Body of pancreas (tissue), 4 donors: ENCODE results near the gene MED10. TPM values are rescaled to one million over a fixed set of nuclear protein-coding genes. Genes with fewer than 3 reads are reported as not detected.

Experiments
- ATAC-seq: fragments of 150-250 bp; one replicate; pipeline ENCODE4 v1.9.1; 2016
- DNase-seq, 4 donors: peaks; one replicate each; pipeline ENCODE4 v3.0.0-alpha.2; 2019
- H3K27ac ChIP-seq, 4 donors: fragments of 200-600 bp; sonication (generic); 1 replicate in 3 of 4; 2 replicates in 1 of 4; pipeline versions ENCODE4 v1.5.1 to v1.6.1; 2016 to 2019; ENCODE audit warnings: mild to moderate bottlenecking in 1 of 4, mixed read lengths in 1 of 4, moderate library complexity in 1 of 4
- H3K27me3 ChIP-seq, 2 donors: fragments of 200-600 bp; sonication (generic); one replicate each; pipeline ENCODE4 v1.6.0; 2016; ENCODE audit warnings: mild to moderate bottlenecking in 1 of 2
- H3K36me3 ChIP-seq, 2 donors: fragments of 200-600 bp; sonication (generic); replicated peaks in 1 of 2; 2 replicates each; pipeline ENCODE4 v1.5.1; 2016; ENCODE audit warnings: low read depth in 2 of 2; ENCODE audit not compliant: insufficient read depth in 1 of 2
- H3K4me1 ChIP-seq: fragments of 200-600 bp; sonication (generic); one replicate; pipeline ENCODE4 v1.6.0; 2016
- H3K4me3 ChIP-seq, 2 donors: fragments of 200-600 bp; sonication (generic); 1 replicate in 1 of 2; 2 replicates in 1 of 2; pipeline ENCODE4 v1.5.1; 2016 to 2019
- H3K9me3 ChIP-seq, 3 donors: fragments of 200-600 bp; sonication (generic); 1 replicate in 2 of 3; 2 replicates in 1 of 3; pipeline ENCODE4 v1.5.1; 2016
- POLR2A ChIP-seq, 3 donors: fragments of 450-650 bp; IDR thresholded peaks; one replicate each; pipeline ENCODE4 v1.6.1; 2016; ENCODE audit warnings: antibody characterized with exemption in 3 of 3, mild to moderate bottlenecking in 2 of 3
- WGBS, 2 donors: methylation state at CpG; one replicate each; pipeline ENCODE4 v1.1.5; 2017; 5-methylcytosine and 5-hydroxymethylcytosine counted together
- intact Hi-C: fragments of 100-400 bp; cut with DNase I; formaldehyde crosslinking; loops from one replicate; pipeline ENCODE4 v1.15.1; 2023
- total RNA-seq, 2 donors: library from RNA; depleted of rRNA; stranded (reverse); fragments of >200 nt; gene quantifications; one replicate each; pipeline ENCODE4 v1.1.0, GENCODE V29; 2016
- TF ChIP-seq, protein P1 (sequence below), 7 experiments: fragments of 450-650 bp in 4 of 7; fragments of 200-600 bp in 3 of 7; sonication (generic) in 3 of 7; IDR thresholded peaks; one replicate each; pipeline ENCODE4 v1.5.1; 2016 to 2019; ENCODE audit warnings: antibody characterized with exemption in 7 of 7

Gene MED10
- total RNA-seq, 2 donors from 2014 or later: 9.6 to 15.5 TPM

DNA sequence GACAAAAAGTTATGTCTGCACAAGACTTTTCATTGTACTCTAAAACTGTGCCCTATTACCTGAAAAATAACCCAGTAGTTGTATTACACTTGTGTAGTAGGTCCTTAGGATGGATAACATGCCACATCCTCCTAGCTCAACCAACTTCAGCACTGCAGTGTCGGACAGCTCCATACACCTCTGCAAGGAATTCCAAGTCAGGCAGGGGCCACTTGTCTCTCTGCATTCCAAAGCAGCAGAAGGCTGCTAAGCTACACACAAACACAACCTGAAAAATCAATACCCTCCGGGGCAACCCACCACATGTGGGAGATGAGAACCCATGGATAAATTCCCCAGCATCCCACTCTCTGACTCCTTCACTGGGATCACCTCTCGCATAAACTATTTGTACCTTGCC lies 50.2 kb downstream of the MED10 start:
- 41 to 43% methylated on average over 3 of the region's 3 CpGs for WGBS, 2 donors
- peak in 2 of 4 donors; percentile 16 to 21 for DNase-seq
- no peaks in the 10 kb centered on the region for H3K27me3 ChIP-seq
- no peaks in the 10 kb centered on the region for H3K9me3 ChIP-seq
- TF ChIP-seq POLR2A (IDR thresholded peaks at IDR 0.05): no peak
- TF ChIP-seq, protein P1, sequence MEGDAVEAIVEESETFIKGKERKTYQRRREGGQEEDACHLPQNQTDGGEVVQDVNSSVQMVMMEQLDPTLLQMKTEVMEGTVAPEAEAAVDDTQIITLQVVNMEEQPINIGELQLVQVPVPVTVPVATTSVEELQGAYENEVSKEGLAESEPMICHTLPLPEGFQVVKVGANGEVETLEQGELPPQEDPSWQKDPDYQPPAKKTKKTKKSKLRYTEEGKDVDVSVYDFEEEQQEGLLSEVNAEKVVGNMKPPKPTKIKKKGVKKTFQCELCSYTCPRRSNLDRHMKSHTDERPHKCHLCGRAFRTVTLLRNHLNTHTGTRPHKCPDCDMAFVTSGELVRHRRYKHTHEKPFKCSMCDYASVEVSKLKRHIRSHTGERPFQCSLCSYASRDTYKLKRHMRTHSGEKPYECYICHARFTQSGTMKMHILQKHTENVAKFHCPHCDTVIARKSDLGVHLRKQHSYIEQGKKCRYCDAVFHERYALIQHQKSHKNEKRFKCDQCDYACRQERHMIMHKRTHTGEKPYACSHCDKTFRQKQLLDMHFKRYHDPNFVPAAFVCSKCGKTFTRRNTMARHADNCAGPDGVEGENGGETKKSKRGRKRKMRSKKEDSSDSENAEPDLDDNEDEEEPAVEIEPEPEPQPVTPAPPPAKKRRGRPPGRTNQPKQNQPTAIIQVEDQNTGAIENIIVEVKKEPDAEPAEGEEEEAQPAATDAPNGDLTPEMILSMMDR (IDR thresholded peaks at IDR 0.05): no peak
- no peak for ATAC-seq
- no peak overlapping the region for H3K27ac ChIP-seq
- no peaks in the 10 kb centered on the region for H3K36me3 ChIP-seq
- H3K4me3 ChIP-seq: no peak overlapping the region
- intact Hi-C loops: no loop called here
- H3K4me1 ChIP-seq: no peaks in the 10 kb centered on the region

DNA sequence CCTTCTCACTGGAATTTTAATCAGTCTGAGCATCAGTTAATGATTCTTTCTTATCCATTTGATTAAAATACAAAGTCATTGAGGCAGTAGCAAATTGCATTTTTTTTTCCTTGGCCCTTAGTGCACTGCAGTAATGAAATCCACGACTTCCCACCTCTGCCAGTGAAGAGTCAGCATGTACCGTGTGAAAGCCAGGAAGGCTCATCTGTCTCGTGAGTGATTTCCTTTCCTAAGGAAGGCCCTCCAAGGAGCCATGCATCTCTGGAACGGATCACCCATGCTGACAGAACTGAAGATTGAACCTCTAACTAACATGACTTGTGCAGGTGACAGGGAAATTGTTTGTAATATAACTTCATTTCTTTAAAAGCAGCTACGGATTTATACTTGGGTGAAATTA lies 51.6 kb downstream of the MED10 start:
- no peak for DNase-seq
- Histone ChIP-seq H3K27me3 (no peaks in the 10 kb centered on the region), H3K4me1 (no peaks in the 10 kb centered on the region), H3K27ac (no peak overlapping the region), H3K36me3 (no peaks in the 10 kb centered on the region), H3K4me3 (no peak overlapping the region), H3K9me3 (no peaks in the 10 kb centered on the region)
- intact Hi-C loops: no loop called here
- 68% methylated on average over 5 of the region's 5 CpGs for WGBS, 2 donors
- ATAC-seq: no peak
- no peak for TF ChIP-seq POLR2A (IDR thresholded peaks at IDR 0.05)
- TF ChIP-seq, protein P1 (IDR thresholded peaks at IDR 0.05): no peak

DNA sequence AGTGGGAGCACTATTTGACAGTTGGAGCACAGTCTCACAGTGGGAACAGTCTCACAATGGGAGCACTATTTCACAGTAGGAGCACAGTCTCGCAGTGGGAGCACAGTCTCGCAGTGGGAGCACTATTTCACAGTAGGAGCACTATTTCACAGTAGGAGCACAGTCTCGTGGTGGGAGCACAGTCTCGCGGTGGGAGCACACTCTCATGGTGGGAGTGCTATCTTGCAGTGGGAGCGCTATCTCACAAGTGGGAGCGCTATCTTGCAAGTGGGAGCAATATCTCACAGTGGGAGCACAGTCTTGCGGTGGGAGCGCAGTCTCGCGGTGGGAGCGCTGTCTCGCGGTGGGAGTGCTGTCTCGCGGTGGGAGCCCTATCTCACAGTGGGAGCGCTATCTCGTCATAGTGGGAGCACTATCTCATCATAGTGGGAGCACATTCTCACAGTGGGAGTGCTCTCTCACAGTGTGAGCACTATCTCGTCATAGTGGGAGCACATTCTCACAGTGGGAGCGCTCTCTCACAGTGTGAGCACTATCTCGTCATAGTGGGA lies 56.1 kb downstream of the MED10 start:
- DNase-seq (no peak), ATAC-seq (no peak)
- TF ChIP-seq POLR2A (IDR thresholded peaks at IDR 0.05): no peak
- TF ChIP-seq, protein P1 (IDR thresholded peaks at IDR 0.05): no peak
- Histone ChIP-seq H3K36me3 (no peaks in the 10 kb centered on the region), H3K27ac (no peak overlapping the region), H3K4me3 (no peak overlapping the region), H3K4me1 (no peaks in the 10 kb centered on the region), H3K27me3 (no peaks in the 10 kb centered on the region), H3K9me3 (peaks cover 0 to 9% (median 0%) of the 10 kb centered on the region in 3 donors)
- 83 to 92% methylated on average over 17 to 20 of the region's 21 CpGs for WGBS, 2 donors
- intact Hi-C loops: no loop called here

Other genes starting within 250 kb of the MED10 start
- gene UBE2QL1, start 70.3 kb upstream of the MED10 start, total RNA-seq: under 1 TPM; 0.33 to 0.78 TPM